CD4-positive, CD25-positive, alpha-beta regulatory T cell (primary cell): ENCODE results near the gene LAMB3. TPM values are rescaled to one million over a fixed set of nuclear protein-coding genes. Genes with fewer than 3 reads are reported as not detected.

ENCODE experiments used
- ATAC-seq, 2 donors: fragments of 150-1000 bp; cut with Tn5 transposase; one replicate each; pipeline ENCODE4 v1.10.0; 2021; ENCODE audit warnings: low read depth in 2 of 2, moderate number of reproducible peaks in 2 of 2, moderate library complexity in 1 of 2
- DNase-seq, 3 donors: peaks; one replicate each; pipeline versions ENCODE4 v3.0.0 to v3.0.0-alpha.2; 2012 to 2022; ENCODE audit warnings: mixed read lengths in 1 of 3
- H3K27ac ChIP-seq: one replicate; pipeline ENCODE4 v1.7.0; 2013; ENCODE audit warnings: mild to moderate bottlenecking, low read length; ENCODE audit not compliant: insufficient read depth, poor library complexity, severe bottlenecking
- H3K27me3 ChIP-seq: one replicate; pipeline ENCODE4 v1.7.0; 2013; ENCODE audit warnings: low read length; ENCODE audit not compliant: control insufficient read depth, insufficient read depth
- H3K36me3 ChIP-seq: one replicate; pipeline ENCODE4 v1.7.0; 2013; ENCODE audit warnings: mild to moderate bottlenecking, low read length, moderate library complexity; ENCODE audit not compliant: control insufficient read depth, insufficient read depth
- H3K4me1 ChIP-seq: 2 replicates; pipeline ENCODE4 v1.7.0; 2013; ENCODE audit warnings: mild to moderate bottlenecking, low read length; ENCODE audit not compliant: insufficient read depth, control insufficient read depth, poor library complexity, severe bottlenecking
- H3K4me3 ChIP-seq: one replicate; pipeline ENCODE4 v1.7.0; 2013; ENCODE audit warnings: low read depth, mild to moderate bottlenecking, low read length, moderate library complexity
- H3K9me3 ChIP-seq, 2 experiments: 1 replicate in 1 of 2; 2 replicates in 1 of 2; pipeline ENCODE4 v1.7.0; 2013; ENCODE audit warnings: low read length in 2 of 2, mild to moderate bottlenecking in 1 of 2, moderate library complexity in 1 of 2; ENCODE audit not compliant: control insufficient read depth in 2 of 2
- H3K27ac Mint-ChIP-seq, 3 donors: one replicate each; pipeline ENCODE4 v1.8.0; 2020 to 2022; ENCODE audit warnings: mild to moderate bottlenecking in 3 of 3, mixed read lengths in 3 of 3, moderate library complexity in 2 of 3
- H3K27me3 Mint-ChIP-seq: one replicate; pipeline ENCODE4 v1.8.0; 2022; ENCODE audit warnings: mild to moderate bottlenecking, mixed read lengths
- H3K36me3 Mint-ChIP-seq: one replicate; pipeline ENCODE4 v1.8.0; 2020; ENCODE audit warnings: mixed read lengths
- H3K4me1 Mint-ChIP-seq, 4 donors: one replicate each; pipeline ENCODE4 v1.8.0; 2020 to 2022; ENCODE audit warnings: mixed read lengths in 4 of 4, mild to moderate bottlenecking in 1 of 4
- H3K4me3 Mint-ChIP-seq, 4 donors: one replicate each; pipeline ENCODE4 v1.8.0; 2020 to 2022; ENCODE audit warnings: mild to moderate bottlenecking in 4 of 4, mixed read lengths in 4 of 4, moderate library complexity in 3 of 4
- H3K9me3 Mint-ChIP-seq, 7 donors: one replicate each; pipeline ENCODE4 v1.8.0; 2020 to 2022; ENCODE audit warnings: mixed read lengths in 7 of 7, mild to moderate bottlenecking in 3 of 7, moderate library complexity in 2 of 7
- polyA plus RNA-seq, 4 donors: library from polyadenylated mRNA; unstranded; fragments of 300-500 nt; fragmentation: Illumina TruSeq; gene quantifications; one replicate each; pipeline ENCODE4 v1.2.3, GENCODE V29; 2021
- total RNA-seq: library from RNA; stranded (reverse); gene quantifications from one replicate; pipeline ENCODE4 v1.2.3, GENCODE V29; 2022

Gene LAMB3
- total and polyA plus RNA-seq, 5 donors from 2014 or later: 0.24 to 0.96 (median 0.64) TPM; not detected in 1

- Histone ChIP-seq H3K27ac (no peak overlapping the region), H3K9me3 (no peaks in the 10 kb centered on the region), H3K4me1 (peaks cover 22% of the 10 kb centered on the region), H3K27me3 (peaks cover 41% of the 10 kb centered on the region), H3K4me3 (no peak overlapping the region), H3K36me3 (no peaks in the 10 kb centered on the region)
- H3K36me3 Mint-ChIP-seq: no peaks in the 10 kb centered on the region
- ATAC-seq (no peak), DNase-seq (no peak)
- H3K27ac Mint-ChIP-seq: peak overlapping the region in 1 of 3 donors; percentile 1
- peaks cover 0 to 38% (median 23%) of the 10 kb centered on the region in 4 donors for H3K4me1 Mint-ChIP-seq
- peaks cover 0 to 8% (median 0%) of the 10 kb centered on the region in 7 donors for H3K9me3 Mint-ChIP-seq
- H3K4me3 Mint-ChIP-seq: no peak overlapping the region
- H3K27me3 Mint-ChIP-seq: peaks cover 58% of the 10 kb centered on the region
These were observed 21.6 kb upstream of the LAMB3 start for GRCh38 chr1:209673631-209674417.

GRCh38 chr1:209672705-209673630 is 20.7 kb upstream of the LAMB3 start:
- Mint-ChIP-seq H3K27me3 (peaks cover 49% of the 10 kb centered on the region), H3K4me1 (peaks cover 0 to 38% (median 23%) of the 10 kb centered on the region in 4 donors), H3K9me3 (peaks cover 0 to 8% (median 0%) of the 10 kb centered on the region in 7 donors), H3K27ac (no peak overlapping the region), H3K4me3 (no peak overlapping the region), H3K36me3 (no peaks in the 10 kb centered on the region)
- ATAC-seq: peak; percentile 41 to 54
- Histone ChIP-seq H3K36me3 (no peaks in the 10 kb centered on the region), H3K27me3 (peaks cover 40% of the 10 kb centered on the region), H3K4me3 (no peak overlapping the region), H3K4me1 (peaks cover 22% of the 10 kb centered on the region), H3K27ac (no peak overlapping the region), H3K9me3 (no peaks in the 10 kb centered on the region)
- peak in 1 of 3 donors; percentile 54 for DNase-seq

- no peak for ATAC-seq
These were observed 18.3 kb upstream of the LAMB3 start for GRCh38 chr1:209670441-209671082.

GRCh38 chr1:209667708-209668107 is 15.5 kb upstream of the LAMB3 start:
- Histone ChIP-seq H3K9me3 (no peaks in the 10 kb centered on the region), H3K27me3 (peaks cover 10% of the 10 kb centered on the region), H3K4me3 (no peak overlapping the region), H3K27ac (no peak overlapping the region), H3K36me3 (no peaks in the 10 kb centered on the region), H3K4me1 (peaks cover under 1% of the 10 kb centered on the region)
- H3K4me3 Mint-ChIP-seq: no peak overlapping the region
- peaks cover 0 to 4% (median under 1%) of the 10 kb centered on the region in 4 donors for H3K4me1 Mint-ChIP-seq
- H3K27me3 Mint-ChIP-seq: peaks cover 10% of the 10 kb centered on the region
- peaks cover 3% of the 10 kb centered on the region for H3K36me3 Mint-ChIP-seq
- ATAC-seq (no peak), DNase-seq (no peak)
- no peak overlapping the region for H3K27ac Mint-ChIP-seq
- H3K9me3 Mint-ChIP-seq: peaks cover 0 to 3% (median 0%) of the 10 kb centered on the region in 7 donors

More at GRCh38 chr1:209670441-209671082, 18.3 kb upstream of the LAMB3 start:
- no peak overlapping the region for H3K4me3 ChIP-seq
- peaks cover 18% of the 10 kb centered on the region for H3K4me1 ChIP-seq
- no peak overlapping the region for H3K4me3 Mint-ChIP-seq
- H3K36me3 Mint-ChIP-seq: no peaks in the 10 kb centered on the region
- DNase-seq: no peak
- H3K9me3 ChIP-seq: no peaks in the 10 kb centered on the region
- no peak overlapping the region for H3K27ac ChIP-seq
- peaks cover 0 to 5% (median 0%) of the 10 kb centered on the region in 7 donors for H3K9me3 Mint-ChIP-seq
- peaks cover 27% of the 10 kb centered on the region for H3K27me3 Mint-ChIP-seq
- H3K4me1 Mint-ChIP-seq: peaks cover 0 to 30% (median 21%) of the 10 kb centered on the region in 4 donors
- H3K27ac Mint-ChIP-seq: no peak overlapping the region
- peaks cover 21% of the 10 kb centered on the region for H3K27me3 ChIP-seq
- no peaks in the 10 kb centered on the region for H3K36me3 ChIP-seq

GRCh38 chr1:209667103-209667502 is 14.9 kb upstream of the LAMB3 start:
- no peak overlapping the region for H3K4me3 ChIP-seq
- Mint-ChIP-seq H3K4me3 (no peak overlapping the region), H3K4me1 (peaks cover 0 to 4% (median 0%) of the 10 kb centered on the region in 4 donors), H3K36me3 (peaks cover 3% of the 10 kb centered on the region), H3K27me3 (peaks cover 10% of the 10 kb centered on the region), H3K9me3 (peaks cover 0 to 3% (median 0%) of the 10 kb centered on the region in 7 donors), H3K27ac (no peak overlapping the region)
- H3K27ac ChIP-seq: no peak overlapping the region
- no peaks in the 10 kb centered on the region for H3K4me1 ChIP-seq
- DNase-seq: no peak
- ATAC-seq: no peak
- H3K9me3 ChIP-seq: no peaks in the 10 kb centered on the region
- no peaks in the 10 kb centered on the region for H3K36me3 ChIP-seq
- H3K27me3 ChIP-seq: peaks cover 9% of the 10 kb centered on the region

- no peak overlapping the region for H3K27ac Mint-ChIP-seq
- H3K4me1 ChIP-seq: no peaks in the 10 kb centered on the region
- H3K4me1 Mint-ChIP-seq: peaks cover 0 to 7% (median 3%) of the 10 kb centered on the region in 4 donors
- H3K9me3 ChIP-seq: no peaks in the 10 kb centered on the region
- H3K9me3 Mint-ChIP-seq: no peaks in the 10 kb centered on the region
- no peak for DNase-seq
- H3K27me3 ChIP-seq: no peaks in the 10 kb centered on the region
- H3K27ac ChIP-seq: no peak overlapping the region
- H3K36me3 Mint-ChIP-seq: peaks cover 3% of the 10 kb centered on the region
- H3K4me3 ChIP-seq: no peak overlapping the region
- no peak overlapping the region for H3K4me3 Mint-ChIP-seq
- no peak for ATAC-seq
- H3K27me3 Mint-ChIP-seq: peaks cover 5% of the 10 kb centered on the region
- no peaks in the 10 kb centered on the region for H3K36me3 ChIP-seq
These were observed 10.7 kb upstream of the LAMB3 start for GRCh38 chr1:209662879-209663327.

- H3K27me3 Mint-ChIP-seq: peaks cover 15% of the 10 kb centered on the region
- Histone ChIP-seq H3K27ac (no peak overlapping the region), H3K27me3 (no peaks in the 10 kb centered on the region), H3K4me3 (no peak overlapping the region), H3K9me3 (no peaks in the 10 kb centered on the region), H3K4me1 (no peaks in the 10 kb centered on the region), H3K36me3 (no peaks in the 10 kb centered on the region)
- no peak overlapping the region for H3K27ac Mint-ChIP-seq
- H3K4me3 Mint-ChIP-seq: no peak overlapping the region
- peaks cover 0 to 7% (median 3%) of the 10 kb centered on the region in 4 donors for H3K4me1 Mint-ChIP-seq
- no peak for DNase-seq
- ATAC-seq: no peak
- peaks cover 3% of the 10 kb centered on the region for H3K36me3 Mint-ChIP-seq
- no peaks in the 10 kb centered on the region for H3K9me3 Mint-ChIP-seq
These were observed 8.8 kb upstream of the LAMB3 start for GRCh38 chr1:209661071-209661470.
